Aortic smooth muscle cell (primary cell): ENCODE results near the gene MAPK8IP3. TPM values are rescaled to one million over a fixed set of nuclear protein-coding genes. Genes with fewer than 3 reads are reported as not detected.

Experiments used
- total RNA-seq: library from RNA; depleted of rRNA; stranded (reverse); fragments of >200 nt; gene quantifications from 2 replicates; pipeline ENCODE4 v1.2.3, GENCODE V29; 2014

MAPK8IP3 gene, protein sequence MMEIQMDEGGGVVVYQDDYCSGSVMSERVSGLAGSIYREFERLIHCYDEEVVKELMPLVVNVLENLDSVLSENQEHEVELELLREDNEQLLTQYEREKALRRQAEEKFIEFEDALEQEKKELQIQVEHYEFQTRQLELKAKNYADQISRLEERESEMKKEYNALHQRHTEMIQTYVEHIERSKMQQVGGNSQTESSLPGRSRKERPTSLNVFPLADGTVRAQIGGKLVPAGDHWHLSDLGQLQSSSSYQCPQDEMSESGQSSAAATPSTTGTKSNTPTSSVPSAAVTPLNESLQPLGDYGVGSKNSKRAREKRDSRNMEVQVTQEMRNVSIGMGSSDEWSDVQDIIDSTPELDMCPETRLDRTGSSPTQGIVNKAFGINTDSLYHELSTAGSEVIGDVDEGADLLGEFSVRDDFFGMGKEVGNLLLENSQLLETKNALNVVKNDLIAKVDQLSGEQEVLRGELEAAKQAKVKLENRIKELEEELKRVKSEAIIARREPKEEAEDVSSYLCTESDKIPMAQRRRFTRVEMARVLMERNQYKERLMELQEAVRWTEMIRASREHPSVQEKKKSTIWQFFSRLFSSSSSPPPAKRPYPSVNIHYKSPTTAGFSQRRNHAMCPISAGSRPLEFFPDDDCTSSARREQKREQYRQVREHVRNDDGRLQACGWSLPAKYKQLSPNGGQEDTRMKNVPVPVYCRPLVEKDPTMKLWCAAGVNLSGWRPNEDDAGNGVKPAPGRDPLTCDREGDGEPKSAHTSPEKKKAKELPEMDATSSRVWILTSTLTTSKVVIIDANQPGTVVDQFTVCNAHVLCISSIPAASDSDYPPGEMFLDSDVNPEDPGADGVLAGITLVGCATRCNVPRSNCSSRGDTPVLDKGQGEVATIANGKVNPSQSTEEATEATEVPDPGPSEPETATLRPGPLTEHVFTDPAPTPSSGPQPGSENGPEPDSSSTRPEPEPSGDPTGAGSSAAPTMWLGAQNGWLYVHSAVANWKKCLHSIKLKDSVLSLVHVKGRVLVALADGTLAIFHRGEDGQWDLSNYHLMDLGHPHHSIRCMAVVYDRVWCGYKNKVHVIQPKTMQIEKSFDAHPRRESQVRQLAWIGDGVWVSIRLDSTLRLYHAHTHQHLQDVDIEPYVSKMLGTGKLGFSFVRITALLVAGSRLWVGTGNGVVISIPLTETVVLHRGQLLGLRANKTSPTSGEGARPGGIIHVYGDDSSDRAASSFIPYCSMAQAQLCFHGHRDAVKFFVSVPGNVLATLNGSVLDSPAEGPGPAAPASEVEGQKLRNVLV (N-terminal part only)
- 39.2 and 40.2 TPM in 2 replicates for total RNA-seq

GRCh38 chr16:1705688-1706385 lies at the start of gene MAPK8IP3:
MAPK8IP3 (plus strand) TSS chr16:1706195; CDS start chr16:1706340, 145 bp downstream.

DNA sequence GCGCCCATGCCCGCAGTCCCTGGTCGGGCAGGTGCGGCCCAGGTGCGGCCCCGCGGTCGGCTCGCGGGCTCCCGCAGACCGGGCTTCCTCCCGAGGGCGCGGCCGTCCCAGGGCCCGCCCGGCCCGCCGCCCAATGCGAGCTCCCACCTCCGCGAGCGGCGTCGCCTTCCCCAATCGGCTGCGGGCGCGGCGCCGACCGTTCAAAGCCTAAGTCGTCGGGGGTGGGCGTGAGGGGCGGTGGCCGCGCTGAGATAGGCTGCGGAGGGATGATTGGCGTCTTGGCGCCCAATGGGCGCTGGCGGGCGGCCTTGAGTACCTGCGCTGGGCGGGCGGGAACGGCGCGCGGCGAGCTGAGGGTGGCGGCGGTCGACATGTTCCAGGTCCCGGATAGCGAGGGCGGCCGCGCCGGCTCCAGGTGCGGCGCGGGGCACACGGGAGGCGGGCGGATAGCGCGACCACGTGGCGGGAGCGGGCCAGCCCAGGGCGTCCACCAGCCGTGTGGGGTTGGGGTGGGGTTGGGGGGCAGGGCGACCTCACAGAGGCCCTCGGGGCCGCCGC lies 28.0 kb upstream of the MAPK8IP3 start, which contains the start of gene JPT2:
Gene JPT2, plus strand, starts transcription at position 338 of the 558 bp plus-strand sequence. Its CDS starts 34 bp downstream, at position 372.

GRCh38 chr16:1771188-1771863 lies 65.3 kb downstream of the MAPK8IP3 start, which contains the start of gene NME3:
NME3 (minus strand) TSS chr16:1771543; CDS start chr16:1771534, 9 bp downstream.

GRCh38 chr16:1772362-1772907 lies 66.4 kb downstream of the MAPK8IP3 start, which contains the start of gene EME2:
EME2 (plus strand) TSS chr16:1772810; CDS start chr16:1773228, 418 bp downstream.

GRCh38 chr16:1772908-1773702 lies 67.1 kb downstream of the MAPK8IP3 start, which contains the start of gene MRPS34:
MRPS34 (minus strand) TSS chr16:1773134; CDS start chr16:1773119, 15 bp downstream.

DNA sequence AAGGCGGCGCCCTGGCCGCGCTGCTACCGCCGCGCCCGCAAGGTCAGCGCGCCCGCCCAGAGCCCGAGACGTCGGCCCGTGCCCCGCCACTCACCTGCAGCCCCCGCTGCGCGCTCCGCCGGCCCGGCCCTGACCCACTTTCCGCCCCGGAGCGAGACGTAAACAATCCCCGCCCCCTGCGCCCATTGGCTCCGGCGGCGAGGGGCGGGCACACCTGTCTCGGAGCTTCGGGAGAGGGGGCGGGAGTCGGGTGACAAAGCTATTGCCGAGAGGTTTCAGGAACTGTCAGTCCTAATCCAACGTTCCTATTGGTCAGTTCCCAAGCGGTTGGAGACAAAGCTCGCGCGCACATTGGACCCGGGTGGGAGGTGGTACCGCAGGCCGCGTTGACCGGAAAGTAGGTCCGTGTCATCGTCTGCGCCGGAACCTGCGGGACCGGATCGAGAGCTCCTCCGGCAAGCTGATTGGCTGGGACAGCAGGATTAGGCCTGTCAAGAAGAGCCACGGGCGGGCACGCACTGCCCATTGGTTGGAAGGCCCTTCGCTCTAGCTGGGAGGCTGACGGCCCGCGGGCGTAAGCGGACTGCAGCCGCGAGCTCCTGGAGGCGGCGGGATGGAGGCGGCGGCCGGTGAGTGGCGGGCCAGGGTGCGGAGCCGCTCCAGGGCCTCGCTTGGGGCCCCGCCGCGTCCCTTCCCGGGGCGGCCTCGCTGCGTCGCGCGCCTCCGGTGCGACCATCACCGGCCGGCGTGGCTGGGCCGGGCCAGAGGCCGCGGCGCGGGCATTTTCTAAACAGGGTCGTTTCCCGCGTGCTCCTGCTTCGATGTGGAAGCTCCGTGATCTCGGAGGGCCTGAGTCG lies 76.6 kb downstream of the MAPK8IP3 start, which contains the start of the genes NUBP2 and SPSB3:
Gene NUBP2, plus strand, starts transcription at position 553 of the 857 bp plus-strand sequence. Its CDS starts 61 bp downstream, at position 614.
Gene SPSB3, minus strand, starts transcription at position 164 of the 857 bp plus-strand sequence. CDS start 1,088 bp downstream, outside the sequence.

GRCh38 chr16:1793578-1794220 lies 87.7 kb downstream of the MAPK8IP3 start, which contains the start of gene IGFALS:
IGFALS (minus strand) TSS chr16:1793705; CDS start chr16:1793652, 53 bp downstream.

Other genes starting within 250 kb of the MAPK8IP3 start
- gene CLCN7, start 231.2 kb upstream of the MAPK8IP3 start, total RNA-seq, result 60.4 and 81.6 TPM in 2 replicates
- 0.06 TPM in 1 of 2 replicates, not detected in the other for gene PTX4, start 217.3 kb upstream of the MAPK8IP3 start, total RNA-seq
- 9.9 and 15.5 TPM in 2 replicates for gene TELO2, start 212.8 kb upstream of the MAPK8IP3 start, total RNA-seq
- 60.6 and 93.8 TPM in 2 replicates for gene TMEM204, start 172.5 kb upstream of the MAPK8IP3 start, total RNA-seq
- gene IFT140, start 94.1 kb upstream of the MAPK8IP3 start, total RNA-seq, result 23.6 and 27.0 TPM in 2 replicates
- 4.6 and 6.6 TPM in 2 replicates for gene CRAMP1, start 93.8 kb upstream of the MAPK8IP3 start, total RNA-seq
- gene JPT2, start 27.9 kb upstream of the MAPK8IP3 start, total RNA-seq, result 22.6 and 24.3 TPM in 2 replicates
- gene NME3, start 65.3 kb downstream of the MAPK8IP3 start, total RNA-seq, result 35.4 and 48.1 TPM in 2 replicates
- gene EME2, start 66.6 kb downstream of the MAPK8IP3 start, total RNA-seq, result 8.1 and 9.5 TPM in 2 replicates
- 68.1 and 79.9 TPM in 2 replicates for gene MRPS34, start 66.9 kb downstream of the MAPK8IP3 start, total RNA-seq
- gene SPSB3, start 76.4 kb downstream of the MAPK8IP3 start, total RNA-seq, result 24.2 and 25.4 TPM in 2 replicates
- 45.8 and 63.5 TPM in 2 replicates for gene NUBP2, start 76.8 kb downstream of the MAPK8IP3 start, total RNA-seq
- gene IGFALS, start 87.5 kb downstream of the MAPK8IP3 start, total RNA-seq, result under 0.01 and 0.06 TPM in 2 replicates
- gene HAGH, start 120.6 kb downstream of the MAPK8IP3 start, total RNA-seq, result 59.3 and 85.5 TPM in 2 replicates
- gene FAHD1, start 121.0 kb downstream of the MAPK8IP3 start, total RNA-seq, result 47.1 and 74.9 TPM in 2 replicates
- gene MEIOB, start 166.0 kb downstream of the MAPK8IP3 start, total RNA-seq, result not detected in 2 replicates
- gene HS3ST6, start 212.2 kb downstream of the MAPK8IP3 start, total RNA-seq, result not detected in 2 replicates
- 6.3 and 6.4 TPM in 2 replicates for gene MSRB1, start 237.0 kb downstream of the MAPK8IP3 start, total RNA-seq
- not detected in 2 replicates for gene RPL3L, start 248.5 kb downstream of the MAPK8IP3 start, total RNA-seq